Panc1 (cell line): Measurements from ENCODE around the gene HMCN2. TPM values are rescaled to one million over a fixed set of nuclear protein-coding genes. Genes with fewer than 3 reads are reported as not detected.

Experiments used
- ATAC-seq: fragments of 200-7000 bp; cut with Tn5 transposase; 2 replicates; pipeline ENCODE4 v1.9.1; 2020; ENCODE audit warnings: mild to moderate bottlenecking, moderate library complexity
- BruUV-seq: library from RNA; stranded (reverse); fragments of 400-500 nt; replicated peaks from 2 replicates; lab custom pipeline; 2021; lab: Mats Ljungman, UMichigan
- CTCF ChIA-PET: fragments of 300-600 bp; sonication (Branson Sonifier 250); formaldehyde crosslinking; loops from one replicate; lab custom pipeline; 2022; ENCODE audit warnings: antibody characterized with exemption; lab: Charles Lee
- POLR2A ChIA-PET: fragments of 300-600 bp; sonication (Branson Sonifier 250); formaldehyde crosslinking; loops from one replicate; lab custom pipeline; 2022; ENCODE audit warnings: antibody characterized with exemption; lab: Charles Lee
- DNase-seq: peaks from one replicate; pipeline ENCODE4 v3.0.0-alpha.2; 2010; ENCODE audit warnings: low read depth, low spot score
- H3K27ac ChIP-seq: 2 replicates; pipeline ENCODE4 v1.5.1; 2011; ENCODE audit warnings: mild to moderate bottlenecking, low read length, inconsistent platforms
- H3K27me3 ChIP-seq: fragments of 200-500 bp; sonication (Bioruptor generic); 2 replicates; pipeline ENCODE4 v1.6.0; 2014; ENCODE audit warnings: low read length, inconsistent platforms; ENCODE audit not compliant: control insufficient read depth, insufficient read depth
- H3K36me3 ChIP-seq: fragments of 200-500 bp; sonication (Bioruptor generic); 2 replicates; pipeline ENCODE4 v1.5.1; 2014; ENCODE audit warnings: inconsistent platforms, mild to moderate bottlenecking, low read length, moderate library complexity; ENCODE audit not compliant: control insufficient read depth, insufficient read depth
- H3K4me1 ChIP-seq: 2 replicates; pipeline ENCODE4 v1.5.1; 2011; ENCODE audit warnings: inconsistent platforms, mild to moderate bottlenecking, low read length, moderate library complexity; ENCODE audit not compliant: control insufficient read depth, insufficient read depth
- H3K4me3 ChIP-seq, 2 experiments: 2 replicates each; pipeline ENCODE4 v1.5.1; 2011 to 2012; ENCODE audit warnings: low read depth in 2 of 2, low read length in 2 of 2, mild to moderate bottlenecking in 2 of 2, inconsistent platforms in 1 of 2, moderate library complexity in 1 of 2
- H3K9me3 ChIP-seq: fragments of 200-500 bp; sonication (Bioruptor generic); 2 replicates; pipeline ENCODE4 v1.5.1; 2014; ENCODE audit warnings: low read depth, mild to moderate bottlenecking, inconsistent platforms, low read length, moderate library complexity; ENCODE audit not compliant: control insufficient read depth, insufficient read depth
- POLR2AphosphoS5 ChIP-seq: IDR thresholded peaks from 2 replicates; pipeline ENCODE4 v1.6.1; 2012; ENCODE audit warnings: mild to moderate bottlenecking, low read depth, low read length, moderate library complexity
- SIN3A ChIP-seq: IDR thresholded peaks from 2 replicates; pipeline ENCODE4 v1.6.1; 2012; ENCODE audit warnings: low read depth, mild to moderate bottlenecking, low read length, moderate library complexity, borderline replicate concordance; ENCODE audit not compliant: insufficient read depth
- TCF7L2 ChIP-seq: IDR thresholded peaks from 2 replicates; pipeline ENCODE4 v1.6.1; 2011; ENCODE audit warnings: mild to moderate bottlenecking, low read depth, low read length, inconsistent platforms
- in situ Hi-C: cut with HindIII; loops from 2 replicates; pipeline ENCODE4 v1.10.0; 2016; ENCODE audit warnings: low sequenced_read_pairs, low pct_unique_long_range_greater_than_20kb
- intact Hi-C: fragments of 100-400 bp; cut with micrococcal nuclease; formaldehyde crosslinking; loops from one replicate; pipeline ENCODE4 v1.10.0; 2022; ENCODE audit not compliant: unreplicated experiment
- total RNA-seq: library from RNA; stranded (reverse); gene quantifications from one replicate; pipeline ENCODE4 v1.2.1, GENCODE V29; 2021; ENCODE audit not compliant: unreplicated experiment
- TF ChIP-seq, protein P1 (sequence below), 2 experiments: IDR thresholded peaks; 2 replicates each; pipeline ENCODE4 v1.6.1; 2011 to 2012; ENCODE audit warnings: low read depth in 2 of 2, control low read depth in 1 of 2, low read length in 1 of 2, mild to moderate bottlenecking in 1 of 2, moderate library complexity in 1 of 2; ENCODE audit not compliant: insufficient read depth in 1 of 2
- TF ChIP-seq, protein P2 (sequence below): fragments of 450-650 bp; IDR thresholded peaks from 2 replicates; pipeline ENCODE4 v1.5.1; 2017; ENCODE audit warnings: mild to moderate bottlenecking

Gene HMCN2
- total RNA-seq, 1 experiment from 2014 or later, result 0.05 TPM

DNA sequence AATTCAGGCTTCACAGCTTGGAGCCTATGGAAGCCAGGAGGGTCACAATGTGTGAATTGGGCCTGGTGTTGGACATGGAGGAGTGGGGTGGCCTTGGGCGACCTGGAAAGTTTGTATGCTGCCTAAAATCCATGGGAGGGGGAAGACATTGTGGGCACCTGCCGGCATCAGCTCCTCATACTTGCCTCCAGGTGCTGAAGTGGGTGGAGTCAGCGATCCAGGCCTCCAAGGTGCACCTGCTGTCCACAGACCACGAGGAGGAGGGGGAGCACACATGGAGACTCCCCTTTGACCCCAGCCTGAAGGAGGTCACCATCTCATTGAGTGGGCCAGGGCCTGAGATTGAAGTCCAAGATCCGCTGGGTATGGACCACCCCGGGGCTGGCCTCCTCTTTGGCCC, 29.1 kb downstream of the HMCN2 start:
- Histone ChIP-seq H3K36me3 (no peaks in the 10 kb centered on the region), H3K4me1 (no peaks in the 10 kb centered on the region), H3K27me3 (peaks cover 12% of the 10 kb centered on the region), H3K27ac (no peak overlapping the region), H3K9me3 (no peaks in the 10 kb centered on the region), H3K4me3 (no peak overlapping the region)
- CTCF ChIA-PET, result no interaction called here
- in situ Hi-C loops, result no loop called here
- ATAC-seq, result no peak
- no peak for DNase-seq
- no peak for TF ChIP-seq SIN3A
- TF ChIP-seq POLR2AphosphoS5, result no peak
- no peak for TF ChIP-seq TCF7L2
- TF ChIP-seq, protein P1, sequence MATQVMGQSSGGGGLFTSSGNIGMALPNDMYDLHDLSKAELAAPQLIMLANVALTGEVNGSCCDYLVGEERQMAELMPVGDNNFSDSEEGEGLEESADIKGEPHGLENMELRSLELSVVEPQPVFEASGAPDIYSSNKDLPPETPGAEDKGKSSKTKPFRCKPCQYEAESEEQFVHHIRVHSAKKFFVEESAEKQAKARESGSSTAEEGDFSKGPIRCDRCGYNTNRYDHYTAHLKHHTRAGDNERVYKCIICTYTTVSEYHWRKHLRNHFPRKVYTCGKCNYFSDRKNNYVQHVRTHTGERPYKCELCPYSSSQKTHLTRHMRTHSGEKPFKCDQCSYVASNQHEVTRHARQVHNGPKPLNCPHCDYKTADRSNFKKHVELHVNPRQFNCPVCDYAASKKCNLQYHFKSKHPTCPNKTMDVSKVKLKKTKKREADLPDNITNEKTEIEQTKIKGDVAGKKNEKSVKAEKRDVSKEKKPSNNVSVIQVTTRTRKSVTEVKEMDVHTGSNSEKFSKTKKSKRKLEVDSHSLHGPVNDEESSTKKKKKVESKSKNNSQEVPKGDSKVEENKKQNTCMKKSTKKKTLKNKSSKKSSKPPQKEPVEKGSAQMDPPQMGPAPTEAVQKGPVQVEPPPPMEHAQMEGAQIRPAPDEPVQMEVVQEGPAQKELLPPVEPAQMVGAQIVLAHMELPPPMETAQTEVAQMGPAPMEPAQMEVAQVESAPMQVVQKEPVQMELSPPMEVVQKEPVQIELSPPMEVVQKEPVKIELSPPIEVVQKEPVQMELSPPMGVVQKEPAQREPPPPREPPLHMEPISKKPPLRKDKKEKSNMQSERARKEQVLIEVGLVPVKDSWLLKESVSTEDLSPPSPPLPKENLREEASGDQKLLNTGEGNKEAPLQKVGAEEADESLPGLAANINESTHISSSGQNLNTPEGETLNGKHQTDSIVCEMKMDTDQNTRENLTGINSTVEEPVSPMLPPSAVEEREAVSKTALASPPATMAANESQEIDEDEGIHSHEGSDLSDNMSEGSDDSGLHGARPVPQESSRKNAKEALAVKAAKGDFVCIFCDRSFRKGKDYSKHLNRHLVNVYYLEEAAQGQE (IDR thresholded peaks at IDR 0.05; ENCODE audit: insufficient read depth in 1 of 2, low read depth in 2 of 2, low read length in 1 of 2), result no peak
- TF ChIP-seq, protein P2, sequence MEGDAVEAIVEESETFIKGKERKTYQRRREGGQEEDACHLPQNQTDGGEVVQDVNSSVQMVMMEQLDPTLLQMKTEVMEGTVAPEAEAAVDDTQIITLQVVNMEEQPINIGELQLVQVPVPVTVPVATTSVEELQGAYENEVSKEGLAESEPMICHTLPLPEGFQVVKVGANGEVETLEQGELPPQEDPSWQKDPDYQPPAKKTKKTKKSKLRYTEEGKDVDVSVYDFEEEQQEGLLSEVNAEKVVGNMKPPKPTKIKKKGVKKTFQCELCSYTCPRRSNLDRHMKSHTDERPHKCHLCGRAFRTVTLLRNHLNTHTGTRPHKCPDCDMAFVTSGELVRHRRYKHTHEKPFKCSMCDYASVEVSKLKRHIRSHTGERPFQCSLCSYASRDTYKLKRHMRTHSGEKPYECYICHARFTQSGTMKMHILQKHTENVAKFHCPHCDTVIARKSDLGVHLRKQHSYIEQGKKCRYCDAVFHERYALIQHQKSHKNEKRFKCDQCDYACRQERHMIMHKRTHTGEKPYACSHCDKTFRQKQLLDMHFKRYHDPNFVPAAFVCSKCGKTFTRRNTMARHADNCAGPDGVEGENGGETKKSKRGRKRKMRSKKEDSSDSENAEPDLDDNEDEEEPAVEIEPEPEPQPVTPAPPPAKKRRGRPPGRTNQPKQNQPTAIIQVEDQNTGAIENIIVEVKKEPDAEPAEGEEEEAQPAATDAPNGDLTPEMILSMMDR, result no peak
- POLR2A ChIA-PET, result no interaction called here
- intact Hi-C loops, result no loop called here
- no TSS peak for BruUV-seq

DNA sequence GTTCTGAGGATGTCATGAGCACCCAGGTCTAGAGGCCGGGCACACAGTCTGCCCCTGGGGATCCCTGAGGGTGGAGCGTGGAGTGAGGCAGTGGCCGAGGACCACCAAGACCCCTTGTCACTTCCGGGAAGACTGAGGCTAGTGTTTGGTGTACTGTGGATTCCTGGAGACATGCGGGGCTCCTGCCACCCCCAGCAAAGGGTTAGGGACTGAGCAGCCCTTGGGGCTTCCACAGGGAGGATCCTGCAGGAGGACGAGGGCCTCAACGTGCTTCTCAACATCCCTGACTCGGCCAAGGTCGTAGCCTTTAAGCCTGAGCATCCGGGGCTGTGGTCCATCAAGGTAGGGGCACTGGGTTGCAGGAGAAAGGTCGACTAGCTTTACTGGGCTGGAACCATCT, 29.9 kb downstream of the HMCN2 start:
- BruUV-seq, result no TSS peak
- no peak overlapping the region for H3K4me3 ChIP-seq
- ChIA-PET CTCF (no interaction called here), POLR2A (no interaction called here)
- DNase-seq (no peak), ATAC-seq (no peak)
- peaks cover 12% of the 10 kb centered on the region for H3K27me3 ChIP-seq
- in situ Hi-C loops (no loop called here), intact Hi-C loops (no loop called here)
- no peaks in the 10 kb centered on the region for H3K36me3 ChIP-seq
- no peak for TF ChIP-seq POLR2AphosphoS5
- TF ChIP-seq, protein P2, result no peak
- no peak for TF ChIP-seq TCF7L2
- TF ChIP-seq SIN3A, result no peak
- TF ChIP-seq, protein P1 (IDR thresholded peaks at IDR 0.05; ENCODE audit: insufficient read depth in 1 of 2, low read depth in 2 of 2, low read length in 1 of 2), result no peak
- no peaks in the 10 kb centered on the region for H3K4me1 ChIP-seq
- H3K9me3 ChIP-seq, result no peaks in the 10 kb centered on the region
- no peak overlapping the region for H3K27ac ChIP-seq
